NCI-H2107 (cell line): ENCODE results near the gene RELL1.

Experiments used
- DNase-seq: peaks from one replicate; lab custom pipeline; 2025; lab: John Stamatoyannopoulos, UW

The RELL1 gene, protein sequence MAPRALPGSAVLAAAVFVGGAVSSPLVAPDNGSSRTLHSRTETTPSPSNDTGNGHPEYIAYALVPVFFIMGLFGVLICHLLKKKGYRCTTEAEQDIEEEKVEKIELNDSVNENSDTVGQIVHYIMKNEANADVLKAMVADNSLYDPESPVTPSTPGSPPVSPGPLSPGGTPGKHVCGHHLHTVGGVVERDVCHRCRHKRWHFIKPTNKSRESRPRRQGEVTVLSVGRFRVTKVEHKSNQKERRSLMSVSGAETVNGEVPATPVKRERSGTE

GRCh38 chr4:37686373-37687193, at the start of gene RELL1:
Gene RELL1 (minus strand): TSS chr4:37686376. CDS start chr4:37686287, 89 bp downstream.
- DNase-seq: peak; percentile 87

DNA sequence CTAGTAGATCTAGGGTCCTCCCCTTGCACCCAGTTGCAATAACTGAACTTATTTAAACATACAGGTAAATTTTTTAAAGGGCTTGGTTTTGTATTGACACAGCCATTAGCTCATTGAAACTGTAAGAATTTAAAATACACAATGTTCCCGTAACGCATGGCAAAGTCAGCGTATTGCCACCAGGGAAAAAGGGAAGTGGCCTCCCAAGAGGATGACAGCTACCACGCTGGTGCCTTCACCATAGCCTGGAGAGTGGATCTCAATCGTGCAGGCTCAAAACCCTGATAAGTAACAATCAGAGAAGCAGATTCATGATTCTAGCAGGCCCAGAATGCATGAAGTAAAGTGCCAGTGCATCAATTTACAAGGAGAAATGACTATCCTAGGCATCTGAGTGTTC, 49.4 kb upstream of the RELL1 start:
- no peak for DNase-seq

GRCh38 chr4:37734989-37735388, 48.8 kb upstream of the RELL1 start:
- no peak for DNase-seq

GRCh38 chr4:37733240-37733867, 47.2 kb upstream of the RELL1 start:
- DNase-seq: no peak

GRCh38 chr4:37732526-37733186, 46.5 kb upstream of the RELL1 start:
- DNase-seq: no peak

GRCh38 chr4:37729649-37730004, 43.5 kb upstream of the RELL1 start:
- DNase-seq: no peak

GRCh38 chr4:37728064-37728463, 41.9 kb upstream of the RELL1 start:
- no peak for DNase-seq

- DNase-seq: no peak
Observed at GRCh38 chr4:37727635-37728034, 41.5 kb upstream of the RELL1 start.

- no peak for DNase-seq
Observed at GRCh38 chr4:37726666-37727065, 40.5 kb upstream of the RELL1 start.

DNA sequence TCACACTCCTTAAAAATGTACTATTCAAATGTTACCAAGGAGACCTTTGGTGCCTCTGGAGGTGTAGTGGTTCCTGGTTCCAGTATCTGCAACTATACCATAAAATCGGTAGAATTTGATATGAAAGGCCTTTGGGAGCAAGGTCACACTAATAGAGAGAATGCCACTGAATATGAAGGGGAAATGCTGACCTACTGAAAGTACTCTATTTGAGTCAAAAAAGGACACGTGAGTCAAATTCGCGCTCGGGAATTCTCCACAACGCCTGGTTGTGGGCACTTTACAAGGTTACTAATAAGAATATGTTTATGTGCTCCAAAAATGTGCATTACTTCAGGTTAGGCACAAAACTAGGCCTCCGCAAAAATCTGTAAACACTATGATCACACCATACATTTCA, 39.5 kb upstream of the RELL1 start:
- no peak for DNase-seq

- DNase-seq: no peak
Observed at GRCh38 chr4:37723067-37723466, 36.9 kb upstream of the RELL1 start.

- no peak for DNase-seq
Observed at GRCh38 chr4:37721995-37722638, 35.9 kb upstream of the RELL1 start.

DNA sequence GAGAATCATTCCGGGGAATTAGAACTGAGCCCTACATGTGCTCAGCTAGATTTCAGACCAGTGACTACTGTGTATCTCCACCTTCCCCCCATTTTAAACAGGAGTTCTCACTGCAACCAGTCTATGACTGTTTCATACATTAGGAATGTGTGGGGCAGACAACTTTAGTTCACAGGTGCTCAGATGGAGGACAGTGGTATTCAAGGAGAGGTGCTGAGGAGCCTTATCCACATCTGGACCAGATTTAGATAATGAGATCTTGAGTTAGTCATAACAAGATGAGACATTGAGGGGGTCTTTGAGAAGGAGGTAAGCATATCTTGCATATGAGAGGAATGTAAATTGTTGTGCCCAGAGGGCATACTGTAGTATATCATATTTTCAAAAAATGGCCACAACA, 32.8 kb upstream of the RELL1 start:
- DNase-seq: no peak

GRCh38 chr4:37717576-37717975, 31.4 kb upstream of the RELL1 start:
- DNase-seq: no peak

DNA sequence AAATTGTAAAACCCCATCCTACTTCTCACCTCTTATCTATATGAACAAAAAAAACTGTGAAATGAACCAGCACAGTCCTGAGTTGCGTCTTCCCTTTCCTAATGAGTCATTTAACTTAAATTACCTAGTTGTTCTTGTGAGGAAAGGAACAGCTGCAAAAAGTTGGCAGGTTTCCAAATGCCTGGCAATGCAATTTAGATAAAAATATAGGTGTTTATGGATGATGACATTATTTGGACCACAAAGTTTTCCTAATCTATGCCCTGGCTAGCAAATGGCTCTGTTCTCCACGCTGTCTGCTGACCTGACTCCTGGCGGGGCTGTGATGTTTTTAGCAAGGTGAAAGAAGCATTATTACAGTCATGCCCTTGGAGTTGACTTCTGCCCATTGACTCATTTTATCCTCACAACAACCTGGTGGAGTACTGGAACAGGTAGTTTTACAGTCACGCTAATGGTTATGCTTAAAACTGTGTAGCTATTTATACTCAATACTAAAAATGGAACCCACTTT, 29.8 kb upstream of the RELL1 start:
- peak; percentile 1 for DNase-seq

- DNase-seq: no peak
Observed at GRCh38 chr4:37710491-37710890, 24.3 kb upstream of the RELL1 start.

DNA sequence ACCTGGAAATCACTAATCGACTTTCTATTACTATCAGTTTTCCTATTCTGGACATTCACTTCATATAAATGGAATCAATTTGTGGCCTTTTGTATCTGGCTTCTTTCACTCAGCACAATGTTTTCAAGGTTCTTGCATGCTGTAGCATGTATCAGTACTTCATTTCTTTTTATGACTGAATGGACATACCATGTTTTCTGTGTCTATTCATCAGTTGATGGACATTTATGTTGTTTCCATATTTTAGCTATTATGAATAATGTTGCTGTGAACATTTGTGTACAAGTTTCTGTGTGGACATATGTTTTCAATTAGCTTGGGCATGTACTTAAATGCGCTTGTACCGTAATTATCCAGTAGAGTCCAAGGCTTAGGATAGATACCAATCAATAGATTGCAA, 19.9 kb upstream of the RELL1 start:
- no peak for DNase-seq

DNA sequence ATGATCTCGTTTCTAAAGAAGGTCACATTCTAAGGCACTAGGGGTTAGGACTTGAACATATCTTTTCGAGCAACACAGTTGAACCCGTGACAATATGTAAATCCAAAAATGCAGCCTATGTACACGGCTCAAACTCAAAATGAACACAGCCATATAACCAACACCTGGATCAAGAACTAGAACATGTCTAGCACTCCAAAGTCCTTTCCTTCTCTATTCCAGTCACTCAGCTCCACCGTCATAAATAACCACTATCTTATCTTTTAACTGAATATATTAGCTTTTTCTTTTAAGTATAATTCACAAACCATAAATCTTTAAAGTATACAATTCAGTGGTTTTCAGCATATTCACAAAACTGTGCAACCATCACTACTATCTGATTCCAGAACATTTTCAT, 19.4 kb upstream of the RELL1 start:
- DNase-seq: no peak

- no peak for DNase-seq
Observed at GRCh38 chr4:37699868-37700481, 13.8 kb upstream of the RELL1 start.

DNA sequence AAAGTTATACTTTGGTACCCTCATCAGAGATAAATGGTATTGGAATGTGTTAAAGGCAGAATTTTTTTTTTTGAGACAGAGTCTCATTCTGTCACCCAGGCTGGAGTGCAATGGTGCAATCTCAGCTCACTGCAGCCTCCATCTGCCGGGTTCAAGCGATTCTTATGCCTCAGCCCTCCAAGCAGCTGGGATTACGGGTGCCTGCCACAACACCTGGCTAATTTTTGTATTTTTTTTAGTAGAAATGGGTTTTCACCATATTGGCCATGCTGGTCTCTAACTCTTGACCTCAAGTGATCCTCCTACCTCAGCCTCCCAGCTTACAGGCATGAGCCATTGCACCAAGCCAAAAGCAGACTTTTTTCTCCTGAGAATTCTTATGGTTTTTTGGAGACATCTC, 11.4 kb upstream of the RELL1 start:
- no peak for DNase-seq

DNA sequence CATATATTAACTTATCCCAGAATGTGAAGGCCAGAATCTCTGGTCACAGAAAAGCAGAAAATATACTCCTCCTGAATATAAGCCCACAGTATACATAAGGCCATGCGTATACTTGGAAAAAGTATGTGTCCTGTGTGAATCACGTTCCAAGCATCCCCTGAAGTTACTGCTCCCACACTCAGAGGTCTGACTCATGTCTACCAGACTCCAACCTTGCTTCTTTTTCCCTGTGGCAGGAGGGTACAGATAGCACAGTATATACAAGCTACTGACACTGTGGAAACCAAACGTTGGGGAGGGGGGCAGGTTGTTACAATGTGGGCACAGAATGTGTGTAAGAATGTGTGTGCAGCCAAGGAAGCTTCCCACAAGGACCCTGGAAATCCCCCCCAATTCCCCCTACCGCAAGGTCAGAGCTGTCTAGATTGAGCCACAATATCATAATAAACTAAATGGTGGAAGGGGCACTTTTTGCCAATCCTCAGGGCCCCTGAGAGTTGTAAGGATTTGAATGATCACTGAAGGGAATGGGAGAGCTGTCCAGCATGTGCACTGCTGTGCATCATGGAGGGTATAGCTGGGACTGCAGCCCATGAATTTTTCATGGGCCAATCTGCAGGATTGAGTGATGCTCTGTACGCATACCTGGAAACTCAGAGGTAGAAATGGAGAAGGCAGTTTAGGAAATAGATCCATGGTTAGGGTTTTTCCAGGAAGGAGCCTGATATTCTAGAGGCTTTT, 7.4 kb upstream of the RELL1 start:
- no peak for DNase-seq
